Dendritic cell treated with granulocyte-macrophage colony-stimulating factor and Interleukin-4, amounts not matched to agents 40 ng/mL and 50 ng/mL, for 4 days (primary cell): ENCODE measurements around the gene SPPL3.

Experiments
- H3K27ac Mint-ChIP-seq: one replicate; pipeline ENCODE4 v1.8.0; 2022; ENCODE audit warnings: mild to moderate bottlenecking, mixed read lengths
- H3K27me3 Mint-ChIP-seq: one replicate; pipeline ENCODE4 v1.8.0; 2022; ENCODE audit warnings: mild to moderate bottlenecking, mixed read lengths
- H3K36me3 Mint-ChIP-seq: one replicate; pipeline ENCODE4 v1.8.0; 2022; ENCODE audit warnings: low read depth, mixed read lengths
- H3K4me1 Mint-ChIP-seq: one replicate; pipeline ENCODE4 v1.8.0; 2022; ENCODE audit warnings: low read depth, mixed read lengths
- H3K4me3 Mint-ChIP-seq: one replicate; pipeline ENCODE4 v1.8.0; 2022; ENCODE audit warnings: mild to moderate bottlenecking, moderate library complexity, mixed read lengths
- H3K9me3 Mint-ChIP-seq: one replicate; pipeline ENCODE4 v1.8.0; 2022; ENCODE audit warnings: mixed read lengths
- intact Hi-C: fragments of 100-400 bp; cut with micrococcal nuclease; formaldehyde crosslinking; loops from one replicate; pipeline ENCODE4 v1.15.0; 2022

The SPPL3 gene

DNA sequence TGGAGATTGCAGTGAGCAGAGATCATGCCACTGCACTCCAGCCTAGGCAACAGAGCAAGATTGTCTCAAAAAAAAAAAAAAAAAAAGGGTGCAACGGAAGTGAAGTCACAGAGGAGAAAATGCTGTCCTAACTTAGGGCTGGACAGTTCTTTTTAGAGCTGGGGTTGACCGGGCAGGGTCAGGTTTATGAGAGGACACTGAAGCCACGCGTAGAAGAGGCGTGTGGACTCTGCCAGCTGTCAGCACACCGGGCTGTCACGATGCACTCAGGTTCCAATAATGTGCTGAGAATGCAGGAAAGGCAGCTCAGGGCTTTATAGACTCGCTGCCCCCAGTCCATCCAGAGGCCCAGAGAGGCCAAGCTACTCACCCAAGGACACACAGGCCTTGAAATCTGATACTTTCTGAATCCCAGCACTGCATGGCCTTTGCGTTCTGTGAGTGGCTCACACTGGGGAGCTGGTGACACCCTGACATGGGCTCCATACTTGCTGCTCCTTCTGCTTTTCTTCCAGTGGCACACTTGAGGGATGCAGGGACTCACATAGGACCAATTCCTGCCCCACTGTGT, 28.9 kb upstream of the SPPL3 start:
- Mint-ChIP-seq H3K27ac (peak overlapping the region; percentile 57), H3K4me1 (peaks cover 57% of the 10 kb centered on the region), H3K4me3 (no peak overlapping the region)

DNA sequence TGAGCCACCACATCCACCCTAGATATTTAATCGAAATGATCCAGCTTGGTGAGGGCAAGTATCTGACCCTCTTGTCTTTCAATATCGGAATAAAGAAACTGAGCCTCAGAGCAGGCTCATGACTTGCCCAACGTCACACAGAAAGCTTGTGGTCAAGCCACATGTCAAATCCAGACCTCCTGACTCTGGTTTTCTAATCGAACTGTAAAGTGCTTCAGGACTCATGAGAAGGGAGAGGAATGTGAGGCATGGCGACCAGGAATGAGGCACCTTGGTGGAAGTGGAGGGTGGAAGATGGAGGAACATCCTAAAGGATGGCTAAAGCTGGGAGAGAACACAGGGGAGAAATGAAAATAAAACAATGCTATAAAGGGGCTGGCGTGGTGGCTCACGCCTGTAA, 27.9 kb upstream of the SPPL3 start:
- Mint-ChIP-seq H3K9me3 (no peaks in the 10 kb centered on the region), H3K27ac (no peak overlapping the region), H3K36me3 (no peaks in the 10 kb centered on the region), H3K4me1 (peaks cover 47% of the 10 kb centered on the region), H3K27me3 (no peaks in the 10 kb centered on the region), H3K4me3 (no peak overlapping the region)
- intact Hi-C loops, result no loop called here

More for the DNA sequence above, 28.9 kb upstream of the SPPL3 start:
- Mint-ChIP-seq H3K27me3 (no peaks in the 10 kb centered on the region), H3K9me3 (no peaks in the 10 kb centered on the region), H3K36me3 (no peaks in the 10 kb centered on the region)
- intact Hi-C loops, result no loop called here

DNA sequence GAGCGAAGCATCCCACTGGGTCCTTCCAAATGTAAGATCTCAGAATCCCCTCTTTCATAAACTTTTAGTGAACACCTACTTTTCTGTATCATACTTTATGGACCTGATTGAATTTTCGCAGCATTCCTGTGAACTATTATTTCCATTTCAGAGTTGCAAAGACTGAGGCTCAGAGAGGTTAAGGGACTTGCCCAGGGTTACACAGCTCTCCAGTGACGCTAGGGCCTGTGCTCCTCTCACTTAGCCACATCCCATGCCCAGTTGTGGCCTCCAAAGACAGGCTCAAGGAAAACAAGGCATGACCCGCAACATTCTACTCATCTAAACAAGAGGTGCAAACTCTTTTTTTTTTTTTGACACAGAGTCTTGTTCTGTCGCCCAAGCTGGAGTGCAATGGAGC, 25.9 kb upstream of the SPPL3 start:
- Mint-ChIP-seq H3K4me3 (no peak overlapping the region), H3K27me3 (no peaks in the 10 kb centered on the region), H3K9me3 (no peaks in the 10 kb centered on the region), H3K4me1 (peaks cover 27% of the 10 kb centered on the region), H3K27ac (no peak overlapping the region), H3K36me3 (no peaks in the 10 kb centered on the region)
- intact Hi-C loops, result no loop called here

DNA sequence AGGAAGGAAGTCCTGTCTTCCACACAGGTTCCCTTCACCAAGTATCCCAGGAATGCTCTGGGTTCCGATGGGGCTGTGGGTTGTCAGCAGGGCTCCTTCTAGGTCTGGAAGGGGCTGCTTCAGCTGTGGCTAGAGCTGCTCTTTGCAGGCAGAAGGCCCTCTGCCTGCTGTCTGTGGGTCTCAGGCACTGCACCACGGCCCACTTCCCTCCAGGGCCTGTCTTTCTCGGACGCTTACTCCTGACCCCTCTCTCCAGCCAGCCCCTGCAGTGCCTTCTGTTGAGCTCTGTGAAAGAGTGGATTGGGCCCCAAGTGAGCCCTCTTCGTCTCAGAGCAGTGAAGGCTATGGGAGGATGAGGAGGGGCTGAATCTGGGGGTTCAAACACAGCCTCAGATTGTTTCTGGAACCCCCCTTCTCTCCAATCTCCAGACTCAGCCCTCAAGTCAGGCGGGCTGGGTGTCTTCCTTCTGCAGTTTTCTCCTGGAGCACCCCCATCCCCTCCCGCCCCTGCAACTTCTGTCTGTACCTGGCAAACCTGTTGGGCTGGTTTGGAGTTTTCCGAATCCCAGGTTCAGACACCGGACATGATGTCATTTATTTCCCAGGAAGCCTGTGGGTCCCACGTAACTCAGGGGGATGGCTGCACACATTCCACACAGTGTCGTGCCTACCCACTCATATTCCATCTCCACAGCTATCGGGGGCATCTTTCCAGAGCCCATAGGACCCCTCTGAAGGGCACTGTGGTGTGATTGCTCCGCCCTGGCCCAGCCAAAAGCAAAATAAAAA, 24.9 kb upstream of the SPPL3 start:
- no peak overlapping the region for H3K27ac Mint-ChIP-seq
- no peak overlapping the region for H3K4me3 Mint-ChIP-seq
- no peaks in the 10 kb centered on the region for H3K27me3 Mint-ChIP-seq
- peaks cover 18% of the 10 kb centered on the region for H3K4me1 Mint-ChIP-seq
- no peaks in the 10 kb centered on the region for H3K9me3 Mint-ChIP-seq
- no peaks in the 10 kb centered on the region for H3K36me3 Mint-ChIP-seq
- intact Hi-C loops, result no loop called here

DNA sequence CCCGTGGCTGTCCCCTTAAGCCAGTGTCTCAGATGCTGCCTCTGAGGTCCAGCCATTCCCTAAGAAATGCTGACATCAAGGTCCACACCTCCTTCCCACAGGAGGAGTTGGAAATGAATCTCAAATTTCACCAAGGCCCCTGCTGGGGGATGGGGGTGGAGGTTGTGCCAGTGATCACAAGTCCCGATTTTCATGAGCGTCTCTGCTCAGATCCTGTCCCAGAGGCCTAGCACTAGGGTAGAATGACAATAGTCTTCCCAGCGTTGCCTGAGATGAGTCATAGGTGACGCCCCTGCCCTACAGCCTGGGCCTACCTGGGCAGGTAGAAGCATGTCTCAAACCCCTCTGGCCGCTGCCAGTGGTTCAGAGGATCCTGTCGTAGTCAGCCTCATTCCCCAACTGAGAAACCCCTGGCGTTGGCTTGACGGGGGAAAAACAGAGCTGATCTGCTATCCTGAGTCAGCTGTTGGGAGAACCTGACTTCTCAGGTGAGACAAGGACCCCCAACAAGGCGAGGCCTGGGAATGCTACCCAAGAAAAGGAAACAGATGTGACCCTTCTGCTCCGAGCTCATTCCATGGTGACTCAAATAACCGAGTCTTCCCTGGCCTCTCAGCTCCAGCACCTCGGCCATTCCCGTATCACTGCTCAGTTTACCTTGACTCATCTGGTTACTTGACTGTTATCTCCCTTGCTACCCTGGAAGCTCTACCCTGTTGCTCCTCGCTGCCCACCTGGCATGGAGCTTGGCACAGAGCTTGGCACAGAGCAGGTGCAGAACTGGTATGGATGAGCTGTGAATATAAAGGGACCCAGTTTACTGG, 21.8 kb upstream of the SPPL3 start:
- no peaks in the 10 kb centered on the region for H3K9me3 Mint-ChIP-seq
- no peak overlapping the region for H3K27ac Mint-ChIP-seq
- H3K36me3 Mint-ChIP-seq, result no peaks in the 10 kb centered on the region
- H3K27me3 Mint-ChIP-seq, result no peaks in the 10 kb centered on the region
- H3K4me3 Mint-ChIP-seq, result no peak overlapping the region
- no peaks in the 10 kb centered on the region for H3K4me1 Mint-ChIP-seq
- intact Hi-C loops, result no loop called here

DNA sequence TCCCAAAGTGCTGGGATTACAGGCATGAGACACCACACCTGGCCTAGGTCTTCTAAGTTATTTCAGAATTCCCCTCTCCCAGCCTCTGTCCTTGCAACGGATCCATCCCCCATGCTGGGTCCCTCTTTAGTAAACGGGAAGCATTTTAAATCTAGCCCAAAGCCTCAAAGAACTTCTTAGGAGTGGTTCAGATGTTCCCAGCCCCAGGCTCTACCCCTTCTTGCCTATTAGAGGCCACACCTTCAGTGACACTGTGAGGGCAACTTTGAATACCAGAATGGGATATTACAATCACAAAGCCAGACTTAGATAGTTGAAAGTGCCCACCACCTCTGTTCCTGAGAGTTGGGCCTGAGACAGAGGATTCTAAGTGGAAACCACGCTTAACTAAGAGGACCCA, 18.1 kb upstream of the SPPL3 start:
- intact Hi-C loops, result no loop called here
- no peak overlapping the region for H3K27ac Mint-ChIP-seq
- H3K4me3 Mint-ChIP-seq, result no peak overlapping the region
- H3K27me3 Mint-ChIP-seq, result no peaks in the 10 kb centered on the region
- H3K4me1 Mint-ChIP-seq, result no peaks in the 10 kb centered on the region
- H3K9me3 Mint-ChIP-seq, result peaks cover 17% of the 10 kb centered on the region
- H3K36me3 Mint-ChIP-seq, result no peaks in the 10 kb centered on the region

DNA sequence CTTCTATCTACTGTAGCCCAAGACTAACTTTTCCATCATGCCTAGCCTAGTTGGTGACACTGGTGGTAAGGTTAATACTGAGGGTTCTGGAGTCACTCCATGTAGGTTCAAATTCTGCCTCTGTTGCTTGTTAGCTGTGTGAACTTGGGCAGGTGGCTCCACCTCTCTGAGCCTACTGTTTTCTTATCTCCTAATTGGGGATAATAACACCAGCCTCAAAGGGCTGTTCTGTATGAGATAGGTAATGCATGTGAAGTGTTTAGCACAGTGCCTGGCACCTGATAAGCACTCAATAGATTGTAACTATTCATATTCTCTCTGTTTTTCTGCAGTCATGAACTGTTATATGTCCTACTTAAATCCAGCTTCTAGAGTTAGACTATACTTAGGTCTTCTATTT, 17.5 kb upstream of the SPPL3 start:
- Mint-ChIP-seq H3K9me3 (peaks cover 23% of the 10 kb centered on the region), H3K27me3 (no peaks in the 10 kb centered on the region), H3K4me3 (no peak overlapping the region), H3K36me3 (no peaks in the 10 kb centered on the region), H3K4me1 (no peaks in the 10 kb centered on the region), H3K27ac (no peak overlapping the region)
- intact Hi-C loops, result no loop called here

DNA sequence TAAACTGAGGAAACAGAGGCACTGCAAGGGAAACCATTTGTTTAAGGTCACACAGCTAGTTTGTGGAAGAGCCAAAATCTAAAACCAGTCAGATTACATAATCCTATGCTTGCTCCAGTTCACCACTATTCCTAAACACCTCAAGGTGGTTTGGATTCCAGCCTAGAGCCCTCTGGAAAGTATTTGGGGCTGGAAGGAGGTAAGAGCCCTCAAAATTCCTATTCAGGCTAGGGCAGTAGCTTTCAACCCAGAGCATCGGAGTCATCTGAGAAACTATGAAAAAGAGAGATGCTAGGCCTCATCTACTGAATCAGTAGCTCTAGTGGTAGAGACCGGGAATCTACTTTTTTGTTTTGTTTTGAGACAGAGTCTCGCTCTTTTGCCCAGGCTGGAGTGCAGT, 16.0 kb upstream of the SPPL3 start:
- Mint-ChIP-seq H3K4me1 (no peaks in the 10 kb centered on the region), H3K27ac (no peak overlapping the region), H3K27me3 (no peaks in the 10 kb centered on the region), H3K36me3 (no peaks in the 10 kb centered on the region), H3K9me3 (peaks cover 26% of the 10 kb centered on the region), H3K4me3 (no peak overlapping the region)
- intact Hi-C loops, result no loop called here

DNA sequence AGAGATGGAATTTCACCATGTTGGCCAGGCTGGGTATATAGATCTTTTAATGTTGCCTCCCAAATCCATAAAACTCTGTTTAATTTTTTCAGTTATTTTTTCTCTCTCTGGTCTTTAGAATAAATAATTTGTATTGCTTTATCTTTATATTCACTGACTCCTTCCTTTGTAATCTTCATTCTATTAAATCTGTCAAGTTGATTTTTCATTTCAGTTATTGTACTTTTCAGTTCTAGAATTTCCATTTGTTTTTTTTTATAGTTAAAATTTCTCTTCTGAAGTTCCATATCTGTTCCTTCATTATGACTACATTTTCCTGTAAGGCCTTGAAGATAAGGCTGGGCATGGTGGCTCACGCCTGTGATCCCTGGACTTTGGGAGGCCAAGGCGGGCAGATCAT, 13.6 kb upstream of the SPPL3 start:
- Mint-ChIP-seq H3K27me3 (no peaks in the 10 kb centered on the region), H3K36me3 (no peaks in the 10 kb centered on the region), H3K27ac (no peak overlapping the region), H3K4me3 (no peak overlapping the region), H3K9me3 (peaks cover 26% of the 10 kb centered on the region), H3K4me1 (no peaks in the 10 kb centered on the region)
- intact Hi-C loops, result no loop called here

DNA sequence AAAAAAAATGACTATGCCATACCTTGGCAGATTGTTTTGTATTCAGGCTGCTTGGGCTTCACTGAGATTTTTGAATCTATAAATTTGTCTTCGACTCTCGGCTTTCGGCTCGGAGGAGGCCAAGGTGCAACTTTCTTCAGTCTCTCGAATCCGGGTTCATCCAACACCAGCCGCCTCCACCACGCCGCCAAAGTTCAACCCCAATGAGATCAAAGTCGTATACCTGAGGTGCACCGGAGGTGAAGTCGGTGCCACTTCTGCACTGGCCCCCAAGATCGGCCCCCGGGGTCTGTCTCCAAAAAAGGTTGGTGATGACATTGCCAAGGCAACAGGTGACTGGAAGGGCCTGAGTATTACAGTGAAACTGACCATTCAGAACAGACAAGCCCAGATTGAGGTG, 12.4 kb upstream of the SPPL3 start:
- Mint-ChIP-seq H3K36me3 (no peaks in the 10 kb centered on the region), H3K4me3 (no peak overlapping the region), H3K9me3 (peaks cover 26% of the 10 kb centered on the region), H3K4me1 (no peaks in the 10 kb centered on the region), H3K27ac (no peak overlapping the region), H3K27me3 (no peaks in the 10 kb centered on the region)
- intact Hi-C loops, result no loop called here

DNA sequence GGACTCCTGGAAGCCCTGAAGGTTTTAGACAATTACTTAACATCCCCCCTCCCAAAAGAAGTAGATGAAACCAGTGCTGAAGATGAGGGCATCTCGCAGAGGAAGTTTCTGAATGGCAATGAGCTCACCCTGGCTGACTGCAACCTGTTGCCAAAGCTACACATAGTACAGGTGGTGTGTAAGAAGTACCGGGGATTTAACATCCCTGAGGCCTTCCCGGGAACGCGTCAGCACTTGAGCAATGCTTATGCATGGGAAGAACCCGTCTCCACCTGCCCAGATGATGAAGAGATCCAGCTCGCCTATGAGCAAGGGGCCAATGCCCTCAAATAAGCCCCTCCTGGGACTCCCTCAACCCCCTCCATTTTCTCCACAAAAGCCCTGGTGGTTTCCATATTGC, 10.6 kb upstream of the SPPL3 start:
- Mint-ChIP-seq H3K36me3 (no peaks in the 10 kb centered on the region), H3K27me3 (no peaks in the 10 kb centered on the region), H3K9me3 (peaks cover 26% of the 10 kb centered on the region), H3K4me3 (no peak overlapping the region), H3K27ac (no peak overlapping the region), H3K4me1 (no peaks in the 10 kb centered on the region)
- intact Hi-C loops, result no loop called here

DNA sequence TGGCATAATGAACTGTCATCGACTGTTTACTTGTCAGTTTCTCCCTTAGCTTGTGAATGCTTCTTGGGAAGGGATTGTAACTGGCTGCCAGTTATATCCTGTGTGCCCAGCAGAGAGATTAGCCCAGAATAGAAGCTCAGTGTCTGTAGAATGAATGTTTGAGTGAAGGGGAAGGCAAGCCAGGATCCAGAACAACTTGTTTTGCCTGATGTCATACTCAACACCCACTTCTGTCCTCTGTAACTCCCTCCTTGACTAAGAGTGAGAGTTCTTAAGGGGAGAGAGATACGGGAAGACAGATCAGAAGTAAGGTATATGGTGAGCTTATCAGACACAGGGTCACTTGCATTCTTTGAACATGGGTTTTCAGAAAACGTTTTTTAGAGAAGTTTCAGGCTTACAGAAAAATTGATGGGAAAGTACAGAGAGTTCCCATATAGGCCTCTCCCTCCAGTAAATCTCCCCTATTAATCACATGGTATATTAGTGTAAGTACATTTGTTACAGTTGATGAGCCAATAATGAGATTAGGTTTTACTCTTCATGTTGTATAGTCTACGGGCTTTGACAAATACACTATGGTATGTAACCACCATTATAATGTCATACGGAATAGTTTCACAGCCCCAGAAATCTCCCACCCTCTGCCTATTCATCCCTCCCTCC, 5.6 kb upstream of the SPPL3 start:
- no peak overlapping the region for H3K27ac Mint-ChIP-seq
- H3K36me3 Mint-ChIP-seq, result no peaks in the 10 kb centered on the region
- no peaks in the 10 kb centered on the region for H3K27me3 Mint-ChIP-seq
- H3K4me3 Mint-ChIP-seq, result no peak overlapping the region
- peaks cover 5% of the 10 kb centered on the region for H3K4me1 Mint-ChIP-seq
- intact Hi-C loops, result no loop called here
- no peaks in the 10 kb centered on the region for H3K9me3 Mint-ChIP-seq

DNA sequence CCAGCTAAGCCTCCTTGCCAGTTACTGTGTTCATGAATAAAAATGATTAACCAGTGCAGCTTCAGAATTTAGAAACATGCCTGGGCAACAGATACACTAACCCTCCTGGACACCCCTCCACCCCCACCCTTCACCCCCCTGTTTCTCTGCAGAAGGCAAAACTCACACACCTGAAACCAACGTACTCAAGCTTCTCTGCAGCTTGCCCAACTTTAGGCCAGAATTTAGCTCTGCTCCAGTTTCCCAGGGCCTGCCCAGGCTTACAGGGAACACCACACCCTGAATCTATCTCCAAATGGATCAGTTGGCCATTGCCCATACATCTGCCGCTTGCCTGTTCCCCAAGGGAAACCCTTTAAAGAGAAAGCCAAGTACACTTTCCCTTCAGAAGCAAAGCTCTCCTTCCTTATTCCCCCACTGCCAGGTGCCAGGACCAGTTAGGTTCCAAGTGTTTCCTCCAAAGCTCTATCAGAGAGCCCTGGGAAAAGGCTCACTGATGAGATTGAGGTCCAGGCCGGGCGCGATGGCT, 1.8 kb upstream of the SPPL3 start:
- intact Hi-C loops, result loop anchor here (2.0 kb wide), 1 partner anchor 31 kb away; no protein-coding TSS in a partner anchor
- no peak overlapping the region for H3K4me3 Mint-ChIP-seq
- no peak overlapping the region for H3K27ac Mint-ChIP-seq
- H3K9me3 Mint-ChIP-seq, result no peaks in the 10 kb centered on the region
- no peaks in the 10 kb centered on the region for H3K27me3 Mint-ChIP-seq
- peaks cover 10% of the 10 kb centered on the region for H3K36me3 Mint-ChIP-seq
- peaks cover 32% of the 10 kb centered on the region for H3K4me1 Mint-ChIP-seq
